ENCODE measurements around the gene FAM83F.

GRCh38 chr22:40029189-40029890, 34.6 kb downstream of the FAM83F start:
- TF ChIP-seq EZH2 (IDR thresholded peaks at IDR 0.05) (no peak), FOXP2 (optimal IDR thresholded peaks at IDR 0.05; ENCODE audit: control extremely low read depth, extremely low read length, insufficient read depth) (no peak)

All from SK-N-MC (cell line).